Tibial artery (tissue), 4 donors: ENCODE data around the gene LMNA.

ENCODE experiments used
- DNase-seq, 2 donors: peaks; one replicate each; pipeline ENCODE4 v3.0.0-alpha.2; 2019
- H3K27ac ChIP-seq, 2 donors: fragments of 200-600 bp; sonication (generic) in 1 of 2; 1 replicate in 1 of 2; 2 replicates in 1 of 2; pipeline ENCODE4 v1.5.1; 2018 to 2019; ENCODE audit warnings: mild to moderate bottlenecking in 1 of 2
- H3K27me3 ChIP-seq, 2 donors: fragments of 200-600 bp; sonication (generic) in 1 of 2; one replicate each; pipeline versions ENCODE4 v1.5.1 to v1.6.0; 2016 to 2019
- H3K36me3 ChIP-seq, 3 donors: fragments of 200-600 bp; sonication (generic) in 2 of 3; one replicate each; pipeline ENCODE4 v1.5.1; 2016 to 2019; ENCODE audit warnings: mild to moderate bottlenecking in 2 of 3
- H3K4me1 ChIP-seq, 4 donors: fragments of 200-600 bp; sonication (generic) in 2 of 4; 1 replicate in 3 of 4; 2 replicates in 1 of 4; pipeline ENCODE4 v1.5.1; 2016 to 2019
- H3K4me3 ChIP-seq, 2 donors: fragments of 200-600 bp; sonication (generic) in 1 of 2; 1 replicate in 1 of 2; 2 replicates in 1 of 2; pipeline ENCODE4 v1.5.1; 2018 to 2019; ENCODE audit warnings: mild to moderate bottlenecking in 2 of 2
- H3K9me3 ChIP-seq, 3 donors: fragments of 200-600 bp; sonication (generic) in 1 of 3; one replicate each; pipeline ENCODE4 v1.5.1; 2016 to 2019
- CTCF ChIP-seq, 2 experiments: fragments of 200-600 bp in 1 of 2; fragments of 450-650 bp in 1 of 2; IDR thresholded peaks; one replicate each; pipeline ENCODE4 v1.5.1; 2017 to 2019; ENCODE audit warnings: antibody characterized with exemption in 2 of 2, mild to moderate bottlenecking in 1 of 2, moderate library complexity in 1 of 2
- intact Hi-C: fragments of 100-400 bp; cut with DNase I; formaldehyde crosslinking; loops from one replicate; pipeline ENCODE4 v1.15.0; 2023; ENCODE audit warnings: low total_unique reads

LMNA gene

GRCh38 chr1:156146769-156147405, 32.4 kb downstream of the LMNA start:
- Histone ChIP-seq H3K9me3 (no peaks in the 10 kb centered on the region), H3K27me3 (peaks cover 0 to 9% of the 10 kb centered on the region in 2 donors), H3K4me1 (peaks cover 0 to 69% (median 21%) of the 10 kb centered on the region in 4 donors), H3K27ac (peak overlapping the region; percentile 31 to 33), H3K4me3 (no peak overlapping the region), H3K36me3 (no peaks in the 10 kb centered on the region)
- TF ChIP-seq CTCF (IDR thresholded peaks at IDR 0.05) = no peak
- intact Hi-C loops = loop anchor here (5.0 kb wide), 2 partner anchors 65 to 80 kb away; partner anchors contain the start of gene PMF1
- DNase-seq = peak in 1 of 2 donors; percentile 84

- Histone ChIP-seq H3K9me3 (no peaks in the 10 kb centered on the region), H3K27me3 (peaks cover 0 to 9% of the 10 kb centered on the region in 2 donors), H3K27ac (no peak overlapping the region), H3K36me3 (no peaks in the 10 kb centered on the region), H3K4me3 (no peak overlapping the region), H3K4me1 (peaks cover 0 to 62% (median 21%) of the 10 kb centered on the region in 4 donors)
- no peak for DNase-seq
- TF ChIP-seq CTCF (IDR thresholded peaks at IDR 0.05) = no peak
- intact Hi-C loops = loop anchor here (5.0 kb wide), 2 partner anchors 64 to 79 kb away; partner anchors contain the start of gene PMF1
Observed at GRCh38 chr1:156148216-156148615, 33.7 kb downstream of the LMNA start.

- H3K36me3 ChIP-seq = no peaks in the 10 kb centered on the region
- DNase-seq = no peak
- no peak overlapping the region for H3K27ac ChIP-seq
- H3K4me3 ChIP-seq = no peak overlapping the region
- H3K27me3 ChIP-seq = peaks cover 0 to 9% of the 10 kb centered on the region in 2 donors
- no peak for TF ChIP-seq CTCF (IDR thresholded peaks at IDR 0.05)
- H3K4me1 ChIP-seq = peaks cover 0 to 50% (median 21%) of the 10 kb centered on the region in 4 donors
- intact Hi-C loops = loop anchor here (5.0 kb wide), 2 partner anchors 63 to 78 kb away; partner anchors contain the start of gene PMF1
- H3K9me3 ChIP-seq = no peaks in the 10 kb centered on the region
Observed at GRCh38 chr1:156149374-156150332, 35.1 kb downstream of the LMNA start.

- no peak for TF ChIP-seq CTCF (IDR thresholded peaks at IDR 0.05)
- Histone ChIP-seq H3K27me3 (peaks cover 0 to 9% of the 10 kb centered on the region in 2 donors), H3K9me3 (no peaks in the 10 kb centered on the region), H3K27ac (peak overlapping the region in 1 of 2 donors; percentile 56), H3K4me1 (peaks cover 0 to 45% (median 21%) of the 10 kb centered on the region in 4 donors), H3K4me3 (no peak overlapping the region), H3K36me3 (no peaks in the 10 kb centered on the region)
- intact Hi-C loops = no loop called here
- no peak for DNase-seq
Observed at GRCh38 chr1:156150333-156151011, 36.0 kb downstream of the LMNA start.

- peak overlapping the region in 1 of 2 donors; percentile 56 for H3K27ac ChIP-seq
- DNase-seq = peak in 1 of 2 donors; percentile 82
- intact Hi-C loops = no loop called here
- TF ChIP-seq CTCF (IDR thresholded peaks at IDR 0.05) = no peak
- H3K9me3 ChIP-seq = no peaks in the 10 kb centered on the region
- H3K4me1 ChIP-seq = peaks cover 0 to 38% (median 15%) of the 10 kb centered on the region in 4 donors
- H3K4me3 ChIP-seq = no peak overlapping the region
- peaks cover 0 to 9% of the 10 kb centered on the region in 2 donors for H3K27me3 ChIP-seq
- no peaks in the 10 kb centered on the region for H3K36me3 ChIP-seq
Observed at GRCh38 chr1:156151093-156151688, 36.7 kb downstream of the LMNA start.
